Measurements from ENCODE around the gene DNAL4. TPM values are rescaled to one million over a fixed set of nuclear protein-coding genes. Genes with fewer than 3 reads are reported as not detected.

DNAL4 gene
- total RNA-seq, 1 experiment from 2014 or later, result 9.2 TPM

- ChIA-PET POLR2A (interaction anchor here (1.3 kb wide), 1 partner anchor 27 kb away, joined by 3 read pairs; the partner anchor contains the start of gene GTPBP1), CTCF (no interaction called here)
- no peaks in the 10 kb centered on the region for H3K4me1 Mint-ChIP-seq (ENCODE audit: low read depth, unreplicated experiment)
- no peaks in the 10 kb centered on the region for H3K9me3 Mint-ChIP-seq (ENCODE audit: unreplicated experiment)
- no peak for TF ChIP-seq CTCF (IDR thresholded peaks at IDR 0.05; ENCODE audit: insufficient read depth in 1 of 2, low read depth in 1 of 2, low read length in 1 of 2, severe bottlenecking in 1 of 2, unreplicated experiment in 1 of 2)
- H3K27ac Mint-ChIP-seq (ENCODE audit: unreplicated experiment), result peak overlapping the region; percentile 72
- DNase-seq, result no peak
- no peaks in the 10 kb centered on the region for H3K27me3 Mint-ChIP-seq (ENCODE audit: insufficient read depth, unreplicated experiment)
- peaks cover 7% of the 10 kb centered on the region for H3K36me3 ChIP-seq (ENCODE audit: control insufficient read depth, insufficient read depth, low read length)
- peaks cover 73% of the 10 kb centered on the region for H3K36me3 Mint-ChIP-seq (ENCODE audit: insufficient read depth, unreplicated experiment)
- no peaks in the 10 kb centered on the region for H3K4me1 ChIP-seq
- no TSS peak for BruUV-seq (replicated peaks)
- no peaks in the 10 kb centered on the region for H3K27me3 ChIP-seq (replicated peaks; ENCODE audit: control insufficient read depth, insufficient read depth, low read length)
- no peak overlapping the region for H3K4me3 Mint-ChIP-seq (ENCODE audit: unreplicated experiment)
- no peaks in the 10 kb centered on the region for H3K9me3 ChIP-seq
- intact Hi-C loops (cut with micrococcal nuclease; ENCODE audit: unreplicated experiment), result no loop called here
- no peak overlapping the region for H3K4me3 ChIP-seq (ENCODE audit: low read depth, low read length)
Measured at GRCh38 chr22:38732251-38732815, 61.6 kb downstream of the DNAL4 start.

GRCh38 chr22:38731703-38732161 lies 62.2 kb downstream of the DNAL4 start:
- Mint-ChIP-seq H3K4me1 (ENCODE audit: low read depth, unreplicated experiment) (no peaks in the 10 kb centered on the region), H3K27ac (ENCODE audit: unreplicated experiment) (peak overlapping the region; percentile 29), H3K27me3 (ENCODE audit: insufficient read depth, unreplicated experiment) (no peaks in the 10 kb centered on the region), H3K9me3 (ENCODE audit: unreplicated experiment) (no peaks in the 10 kb centered on the region), H3K36me3 (ENCODE audit: insufficient read depth, unreplicated experiment) (peaks cover 67% of the 10 kb centered on the region), H3K4me3 (ENCODE audit: unreplicated experiment) (no peak overlapping the region)
- H3K27me3 ChIP-seq (replicated peaks; ENCODE audit: control insufficient read depth, insufficient read depth, low read length), result no peaks in the 10 kb centered on the region
- DNase-seq, result no peak
- TF ChIP-seq CTCF (IDR thresholded peaks at IDR 0.05; ENCODE audit: insufficient read depth in 1 of 2, low read depth in 1 of 2, low read length in 1 of 2, severe bottlenecking in 1 of 2, unreplicated experiment in 1 of 2), result no peak
- ChIA-PET POLR2A (no interaction called here), CTCF (interaction anchor here (0.5 kb wide), 1 partner anchor 334 kb away, joined by 3 read pairs; no protein-coding TSS in a partner anchor)
- no TSS peak for BruUV-seq (replicated peaks)
- intact Hi-C loops (cut with micrococcal nuclease; ENCODE audit: unreplicated experiment), result no loop called here
- peaks cover 8% of the 10 kb centered on the region for H3K36me3 ChIP-seq (ENCODE audit: control insufficient read depth, insufficient read depth, low read length)
- H3K4me1 ChIP-seq, result no peaks in the 10 kb centered on the region
- no peaks in the 10 kb centered on the region for H3K9me3 ChIP-seq
- no peak overlapping the region for H3K4me3 ChIP-seq (ENCODE audit: low read depth, low read length)

GRCh38 chr22:38730411-38730871 lies 63.5 kb downstream of the DNAL4 start:
- Mint-ChIP-seq H3K4me1 (ENCODE audit: low read depth, unreplicated experiment) (no peaks in the 10 kb centered on the region), H3K4me3 (ENCODE audit: unreplicated experiment) (no peak overlapping the region), H3K36me3 (ENCODE audit: insufficient read depth, unreplicated experiment) (peaks cover 62% of the 10 kb centered on the region), H3K27ac (ENCODE audit: unreplicated experiment) (no peak overlapping the region), H3K9me3 (ENCODE audit: unreplicated experiment) (no peaks in the 10 kb centered on the region), H3K27me3 (ENCODE audit: insufficient read depth, unreplicated experiment) (no peaks in the 10 kb centered on the region)
- CTCF ChIA-PET, result no interaction called here
- Histone ChIP-seq H3K4me3 (ENCODE audit: low read depth, low read length) (no peak overlapping the region), H3K9me3 (no peaks in the 10 kb centered on the region), H3K36me3 (ENCODE audit: control insufficient read depth, insufficient read depth, low read length) (peaks cover 14% of the 10 kb centered on the region), H3K27me3 (replicated peaks; ENCODE audit: control insufficient read depth, insufficient read depth, low read length) (no peaks in the 10 kb centered on the region), H3K4me1 (no peaks in the 10 kb centered on the region)
- no TSS peak for BruUV-seq (replicated peaks)
- TF ChIP-seq CTCF (IDR thresholded peaks at IDR 0.05; ENCODE audit: insufficient read depth in 1 of 2, low read depth in 1 of 2, low read length in 1 of 2, severe bottlenecking in 1 of 2, unreplicated experiment in 1 of 2), result no peak
- POLR2A ChIA-PET, result no interaction called here
- intact Hi-C loops (cut with micrococcal nuclease; ENCODE audit: unreplicated experiment), result no loop called here
- DNase-seq, result no peak

All from Caco-2 (cell line).